Ishikawa (cell line): Measurements from ENCODE around the gene CTNNB1.

Experiments
- CEBPB ChIP-seq: IDR thresholded peaks from 2 replicates; pipeline ENCODE4 v1.6.1; 2012
- CREB1 ChIP-seq: IDR thresholded peaks from 2 replicates; pipeline ENCODE4 v1.6.1; 2012; ENCODE audit warnings: low read depth
- EGR1 ChIP-seq: IDR thresholded peaks from 2 replicates; pipeline ENCODE4 v1.6.1; 2012
- EP300 ChIP-seq: IDR thresholded peaks from 2 replicates; pipeline ENCODE4 v1.6.1; 2012; ENCODE audit warnings: borderline replicate concordance
- FOXM1 ChIP-seq: IDR thresholded peaks from 2 replicates; pipeline ENCODE4 v1.6.1; 2012; ENCODE audit warnings: low read depth, borderline replicate concordance
- NFIC ChIP-seq: IDR thresholded peaks from 2 replicates; pipeline ENCODE4 v1.6.1; 2012
- RAD21 ChIP-seq: IDR thresholded peaks from 2 replicates; pipeline ENCODE4 v1.6.1; 2012; ENCODE audit warnings: low read depth
- TAF1 ChIP-seq: IDR thresholded peaks from 2 replicates; pipeline ENCODE4 v1.6.1; 2012; ENCODE audit warnings: low read depth, mild to moderate bottlenecking
- TCF12 ChIP-seq: IDR thresholded peaks from 2 replicates; pipeline ENCODE4 v1.6.1; 2012; ENCODE audit warnings: low read depth
- TEAD4 ChIP-seq: IDR thresholded peaks from 2 replicates; pipeline ENCODE4 v1.6.1; 2012
- YY1 ChIP-seq: IDR thresholded peaks from 2 replicates; pipeline ENCODE4 v1.6.1; 2012; ENCODE audit warnings: low read depth
- ZBTB7A ChIP-seq: IDR thresholded peaks from 2 replicates; pipeline ENCODE4 v1.6.1; 2012; ENCODE audit warnings: low read depth
- TF ChIP-seq, protein P1 (sequence below): IDR thresholded peaks from 2 replicates; pipeline ENCODE4 v1.6.1; 2012
- TF ChIP-seq, protein P2 (sequence below): IDR thresholded peaks from 2 replicates; pipeline ENCODE4 v1.6.1; 2012
- TF ChIP-seq, protein P3 (sequence below): IDR thresholded peaks from 2 replicates; pipeline ENCODE4 v1.6.1; 2012; ENCODE audit warnings: low read depth, mild to moderate bottlenecking

Gene CTNNB1

DNA sequence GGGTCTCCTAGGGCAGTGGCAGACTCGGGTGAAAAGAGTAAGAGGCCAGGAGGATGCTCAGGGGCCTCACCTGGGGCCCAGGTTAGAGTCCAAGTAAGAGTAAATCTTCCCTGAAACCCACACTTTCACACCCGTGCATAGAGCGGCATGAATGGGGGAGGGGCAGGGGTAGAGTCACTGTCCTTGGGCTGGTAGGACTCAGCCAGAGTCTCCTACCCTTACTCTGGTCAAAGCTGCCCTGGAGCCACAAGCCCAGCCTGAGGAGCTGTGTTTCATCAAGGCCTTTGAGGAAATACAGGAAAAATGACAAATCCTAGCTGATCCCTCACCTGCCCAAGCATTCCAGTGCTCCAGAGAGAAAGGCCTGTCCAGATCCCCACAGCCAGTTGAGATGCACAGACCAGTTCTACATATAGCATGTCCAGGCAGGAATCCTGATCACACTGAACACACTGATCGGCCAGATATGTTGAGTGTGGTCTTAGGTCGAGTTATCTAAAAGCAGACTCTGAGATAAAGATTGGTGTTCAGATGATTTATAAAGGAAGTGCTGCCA, 16.7 kb upstream of the CTNNB1 start:
- TF ChIP-seq CREB1 (no peak), FOXM1 (no peak), TAF1 (no peak), TEAD4 (no peak), RAD21 (no peak), YY1 (no peak), NFIC (no peak), EGR1 (no peak), TCF12 (no peak), CEBPB (no peak), ZBTB7A (no peak)
- TF ChIP-seq, protein P1, sequence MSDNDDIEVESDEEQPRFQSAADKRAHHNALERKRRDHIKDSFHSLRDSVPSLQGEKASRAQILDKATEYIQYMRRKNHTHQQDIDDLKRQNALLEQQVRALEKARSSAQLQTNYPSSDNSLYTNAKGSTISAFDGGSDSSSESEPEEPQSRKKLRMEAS = no peak
- TF ChIP-seq, protein P2, sequence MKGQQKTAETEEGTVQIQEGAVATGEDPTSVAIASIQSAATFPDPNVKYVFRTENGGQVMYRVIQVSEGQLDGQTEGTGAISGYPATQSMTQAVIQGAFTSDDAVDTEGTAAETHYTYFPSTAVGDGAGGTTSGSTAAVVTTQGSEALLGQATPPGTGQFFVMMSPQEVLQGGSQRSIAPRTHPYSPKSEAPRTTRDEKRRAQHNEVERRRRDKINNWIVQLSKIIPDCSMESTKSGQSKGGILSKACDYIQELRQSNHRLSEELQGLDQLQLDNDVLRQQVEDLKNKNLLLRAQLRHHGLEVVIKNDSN = no peak
- TF ChIP-seq, protein P3, sequence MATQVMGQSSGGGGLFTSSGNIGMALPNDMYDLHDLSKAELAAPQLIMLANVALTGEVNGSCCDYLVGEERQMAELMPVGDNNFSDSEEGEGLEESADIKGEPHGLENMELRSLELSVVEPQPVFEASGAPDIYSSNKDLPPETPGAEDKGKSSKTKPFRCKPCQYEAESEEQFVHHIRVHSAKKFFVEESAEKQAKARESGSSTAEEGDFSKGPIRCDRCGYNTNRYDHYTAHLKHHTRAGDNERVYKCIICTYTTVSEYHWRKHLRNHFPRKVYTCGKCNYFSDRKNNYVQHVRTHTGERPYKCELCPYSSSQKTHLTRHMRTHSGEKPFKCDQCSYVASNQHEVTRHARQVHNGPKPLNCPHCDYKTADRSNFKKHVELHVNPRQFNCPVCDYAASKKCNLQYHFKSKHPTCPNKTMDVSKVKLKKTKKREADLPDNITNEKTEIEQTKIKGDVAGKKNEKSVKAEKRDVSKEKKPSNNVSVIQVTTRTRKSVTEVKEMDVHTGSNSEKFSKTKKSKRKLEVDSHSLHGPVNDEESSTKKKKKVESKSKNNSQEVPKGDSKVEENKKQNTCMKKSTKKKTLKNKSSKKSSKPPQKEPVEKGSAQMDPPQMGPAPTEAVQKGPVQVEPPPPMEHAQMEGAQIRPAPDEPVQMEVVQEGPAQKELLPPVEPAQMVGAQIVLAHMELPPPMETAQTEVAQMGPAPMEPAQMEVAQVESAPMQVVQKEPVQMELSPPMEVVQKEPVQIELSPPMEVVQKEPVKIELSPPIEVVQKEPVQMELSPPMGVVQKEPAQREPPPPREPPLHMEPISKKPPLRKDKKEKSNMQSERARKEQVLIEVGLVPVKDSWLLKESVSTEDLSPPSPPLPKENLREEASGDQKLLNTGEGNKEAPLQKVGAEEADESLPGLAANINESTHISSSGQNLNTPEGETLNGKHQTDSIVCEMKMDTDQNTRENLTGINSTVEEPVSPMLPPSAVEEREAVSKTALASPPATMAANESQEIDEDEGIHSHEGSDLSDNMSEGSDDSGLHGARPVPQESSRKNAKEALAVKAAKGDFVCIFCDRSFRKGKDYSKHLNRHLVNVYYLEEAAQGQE = no peak

DNA sequence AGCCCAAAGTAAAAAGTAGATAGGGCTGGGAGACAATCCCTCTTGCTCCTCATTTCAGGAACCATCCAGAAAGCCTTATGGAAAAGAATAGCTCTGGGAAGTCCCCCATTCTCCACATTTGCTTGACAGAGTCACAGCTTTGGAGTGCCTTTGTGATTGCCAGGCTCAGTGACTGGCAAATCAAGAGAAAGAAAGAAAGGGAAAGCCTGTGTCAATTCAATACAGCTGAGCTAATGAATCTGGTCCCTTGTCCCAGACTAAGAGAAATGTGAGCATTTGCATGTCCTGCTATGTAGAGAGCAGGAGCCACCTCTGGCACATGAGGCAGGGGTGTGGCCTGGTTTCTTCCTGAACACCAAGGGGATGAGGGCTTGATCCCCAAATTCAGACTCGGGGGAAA, 14.9 kb upstream of the CTNNB1 start:
- TF ChIP-seq CEBPB = no peak
- TF ChIP-seq, protein P3 = no peak
- no peak for TF ChIP-seq RAD21
- TF ChIP-seq, protein P1 = no peak
- no peak for TF ChIP-seq FOXM1
- no peak for TF ChIP-seq NFIC
- TF ChIP-seq CREB1 = no peak
- no peak for TF ChIP-seq EP300

DNA sequence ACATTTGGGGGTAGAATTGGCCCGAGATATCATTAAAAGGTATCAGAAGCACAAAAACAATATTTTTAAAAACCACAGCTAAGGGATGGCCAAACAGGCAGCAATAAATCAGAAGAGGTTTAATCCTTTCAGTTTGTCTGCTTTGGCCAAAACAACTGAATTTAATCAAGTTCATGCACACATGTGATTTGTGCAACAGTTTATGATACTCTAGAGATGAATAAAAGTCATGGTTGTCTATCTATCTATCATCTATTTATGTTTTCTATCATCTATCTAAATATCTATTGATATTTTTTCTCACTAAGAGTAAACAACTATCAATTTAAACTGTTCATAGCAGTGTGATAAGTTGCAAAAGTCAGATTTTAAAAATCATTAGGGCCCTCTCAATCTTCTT, 13.0 kb upstream of the CTNNB1 start:
- TF ChIP-seq, protein P3 = no peak
- TF ChIP-seq ZBTB7A = no peak
- no peak for TF ChIP-seq EGR1
- TF ChIP-seq NFIC = no peak
- no peak for TF ChIP-seq CREB1
- TF ChIP-seq, protein P2 = no peak
- no peak for TF ChIP-seq TEAD4
- TF ChIP-seq, protein P1 = no peak
- no peak for TF ChIP-seq TCF12
- TF ChIP-seq RAD21 = no peak
- TF ChIP-seq YY1 = no peak
- TF ChIP-seq FOXM1 = no peak
- no peak for TF ChIP-seq TAF1
- TF ChIP-seq EP300 = no peak
- TF ChIP-seq CEBPB = no peak

DNA sequence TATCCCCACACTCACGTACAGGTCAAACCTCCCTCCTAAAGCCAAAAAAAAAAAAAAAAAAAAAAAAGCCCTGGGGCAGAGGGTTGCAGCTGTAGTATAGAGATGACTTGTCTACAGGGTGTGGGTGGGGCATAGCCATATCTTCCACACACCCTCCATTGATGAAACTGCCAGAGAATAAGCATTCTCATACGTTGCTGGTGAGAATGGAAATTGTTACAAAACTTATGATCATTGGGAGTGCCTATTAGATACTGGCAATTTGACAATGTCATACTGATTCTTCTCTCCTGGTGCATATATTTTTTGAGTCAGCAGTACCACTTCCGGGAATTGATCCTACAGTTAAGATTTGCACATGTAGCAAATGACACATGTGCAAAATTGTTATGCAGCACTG, 11.0 kb upstream of the CTNNB1 start:
- no peak for TF ChIP-seq FOXM1
- TF ChIP-seq TAF1 = no peak
- no peak for TF ChIP-seq NFIC
- TF ChIP-seq, protein P3 = no peak
- TF ChIP-seq, protein P2 = no peak
- no peak for TF ChIP-seq CEBPB
- TF ChIP-seq CREB1 = no peak
- no peak for TF ChIP-seq TCF12
- TF ChIP-seq YY1 = no peak
- TF ChIP-seq ZBTB7A = no peak
